ENCODE results near the gene RELN.

DNA sequence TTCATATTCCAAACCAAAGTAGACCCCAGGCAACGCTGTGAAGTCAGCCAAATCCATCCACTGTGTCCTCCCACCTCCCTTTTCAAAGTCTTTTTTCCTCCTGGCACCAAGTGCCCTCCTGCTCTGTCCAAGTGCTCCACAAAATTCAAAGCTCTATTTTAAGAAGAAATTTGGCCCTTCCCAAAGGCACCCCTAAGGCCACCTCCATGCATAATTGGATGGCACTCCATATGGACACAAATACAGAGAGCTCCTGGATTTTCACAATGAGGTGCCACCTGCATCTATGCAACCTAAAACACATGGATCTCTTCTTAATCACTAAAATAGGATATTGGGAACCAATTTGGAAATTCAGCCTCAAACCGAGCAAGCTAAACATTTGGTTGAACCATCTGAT lies 121.6 kb downstream of the RELN start:
- TF ChIP-seq, protein P1, sequence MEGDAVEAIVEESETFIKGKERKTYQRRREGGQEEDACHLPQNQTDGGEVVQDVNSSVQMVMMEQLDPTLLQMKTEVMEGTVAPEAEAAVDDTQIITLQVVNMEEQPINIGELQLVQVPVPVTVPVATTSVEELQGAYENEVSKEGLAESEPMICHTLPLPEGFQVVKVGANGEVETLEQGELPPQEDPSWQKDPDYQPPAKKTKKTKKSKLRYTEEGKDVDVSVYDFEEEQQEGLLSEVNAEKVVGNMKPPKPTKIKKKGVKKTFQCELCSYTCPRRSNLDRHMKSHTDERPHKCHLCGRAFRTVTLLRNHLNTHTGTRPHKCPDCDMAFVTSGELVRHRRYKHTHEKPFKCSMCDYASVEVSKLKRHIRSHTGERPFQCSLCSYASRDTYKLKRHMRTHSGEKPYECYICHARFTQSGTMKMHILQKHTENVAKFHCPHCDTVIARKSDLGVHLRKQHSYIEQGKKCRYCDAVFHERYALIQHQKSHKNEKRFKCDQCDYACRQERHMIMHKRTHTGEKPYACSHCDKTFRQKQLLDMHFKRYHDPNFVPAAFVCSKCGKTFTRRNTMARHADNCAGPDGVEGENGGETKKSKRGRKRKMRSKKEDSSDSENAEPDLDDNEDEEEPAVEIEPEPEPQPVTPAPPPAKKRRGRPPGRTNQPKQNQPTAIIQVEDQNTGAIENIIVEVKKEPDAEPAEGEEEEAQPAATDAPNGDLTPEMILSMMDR (IDR thresholded peaks at IDR 0.05 in 8 of 11, conservative IDR thresholded peaks at IDR 0.05 in 3 of 11), result no peak
- TF ChIP-seq POLR2AphosphoS5 (IDR thresholded peaks at IDR 0.05), result no peak

Measured in spleen (tissue), 7 donors.